ENCODE measurements around the gene GADD45G. TPM values are rescaled to one million over a fixed set of nuclear protein-coding genes. Genes with fewer than 3 reads are reported as not detected.

The GADD45G gene
- total and polyA plus RNA-seq, 2 experiments from 2014 or later = 12.7 to 24.1 TPM

GRCh38 chr9:89655056-89655989 lies 50.5 kb downstream of the GADD45G start (continued):
- TF ChIP-seq ZNF462 (CRISPR knock-in tag; IDR thresholded peaks at IDR 0.05) (no peak), STAT1 (IDR thresholded peaks at IDR 0.05; ENCODE audit: unreplicated experiment) (no peak), NANOG (IDR thresholded peaks at IDR 0.05; ENCODE audit: borderline replicate concordance) (no peak), EZH2phosphoT487 (IDR thresholded peaks at IDR 0.05; ENCODE audit: unreplicated experiment) (no peak), ZNF331 (CRISPR knock-in tag; IDR thresholded peaks at IDR 0.05; ENCODE audit: low read depth) (no peak), ZNF114 (CRISPR knock-in tag; IDR thresholded peaks at IDR 0.05) (no peak)

Other genes starting within 250 kb of the GADD45G start
- gene SEMA4D, start 106.9 kb upstream of the GADD45G start, total RNA-seq (2014; rRNA removed; shearing (Covaris generic)) = 48.0 and 63.0 TPM in 2 replicates
- 17.1 and 19.3 TPM in 2 replicates for gene SEMA4D, start 106.9 kb upstream of the GADD45G start, polyA plus RNA-seq (2016; fragmentation: Nextera tagmentation; extraction: Ambion mirVana)